SK-N-SH treated with all-trans-retinoic acid at 6 μM for 48 hours (cell line): ENCODE data around the gene ADAM30.

ENCODE experiments used
- ATAC-seq: fragments of 200-7000 bp; cut with Tn5 transposase; 3 replicates; pipeline ENCODE4 v1.9.1; 2020; ENCODE audit warnings: mild to moderate bottlenecking, moderate library complexity
- BACH2 ChIP-seq: fragments of 250-450 bp; sonication (Bioruptor Pico); IDR thresholded peaks from 2 replicates; pipeline ENCODE4 v1.9.0; 2021; ENCODE audit warnings: mild to moderate bottlenecking, borderline replicate concordance
- GLIS3 ChIP-seq: fragments of 250-450 bp; sonication (Bioruptor Pico); IDR thresholded peaks from 2 replicates; pipeline ENCODE4 v1.5.0; 2020; ENCODE audit warnings: mild to moderate bottlenecking, moderate library complexity
- ISL1 ChIP-seq: fragments of 250-450 bp; sonication (Bioruptor Pico); IDR thresholded peaks from 2 replicates; pipeline ENCODE4 v2.1.2; 2022; ENCODE audit warnings: mild to moderate bottlenecking, moderate library complexity
- OSR1 ChIP-seq: fragments of 250-450 bp; sonication (Bioruptor Pico); IDR thresholded peaks from 2 replicates; pipeline ENCODE4 v1.8.0; 2022; ENCODE audit warnings: moderate library complexity, mild to moderate bottlenecking, inconsistent platforms
- PPARA ChIP-seq: fragments of 250-450 bp; sonication (Bioruptor Pico); IDR thresholded peaks from 2 replicates; pipeline ENCODE4 v1.5.0; 2020; ENCODE audit warnings: mild to moderate bottlenecking, borderline replicate concordance
- RARB ChIP-seq: fragments of 250-450 bp; sonication (Bioruptor Pico); IDR thresholded peaks from 2 replicates; pipeline ENCODE4 v1.8.0; 2021; ENCODE audit warnings: mild to moderate bottlenecking, moderate library complexity
- SNAI2 ChIP-seq: fragments of 250-450 bp; sonication (Bioruptor Pico); IDR thresholded peaks from 2 replicates; pipeline ENCODE4 v1.5.0; 2020; ENCODE audit warnings: mild to moderate bottlenecking, moderate library complexity
- TCF4 ChIP-seq: fragments of 250-450 bp; sonication (Bioruptor Pico); IDR thresholded peaks from 2 replicates; pipeline ENCODE4 v1.8.0; 2021; ENCODE audit warnings: mild to moderate bottlenecking, moderate library complexity, borderline replicate concordance
- TOX ChIP-seq: fragments of 250-450 bp; sonication (Bioruptor Pico); IDR thresholded peaks from 2 replicates; pipeline ENCODE4 v1.8.0; 2021; ENCODE audit warnings: mild to moderate bottlenecking, moderate library complexity, borderline replicate concordance
- ZC3H10 ChIP-seq: fragments of 250-450 bp; sonication (Bioruptor Pico); IDR thresholded peaks from 2 replicates; pipeline ENCODE4 v1.5.1; 2021; ENCODE audit warnings: mild to moderate bottlenecking, moderate library complexity
- ZFP3 ChIP-seq: fragments of 250-450 bp; sonication (Bioruptor Pico); IDR thresholded peaks from 2 replicates; pipeline ENCODE4 v1.5.0; 2020; ENCODE audit warnings: mild to moderate bottlenecking, moderate library complexity
- ZNF565 ChIP-seq: fragments of 450-650 bp; formaldehyde crosslinking; conservative IDR thresholded peaks from 2 replicates; pipeline ENCODE4 v1.5.0; 2020; ENCODE audit warnings: low read depth, mild to moderate bottlenecking, moderate library complexity
- ZNF8 ChIP-seq: fragments of 450-650 bp; formaldehyde crosslinking; IDR thresholded peaks from 2 replicates; pipeline ENCODE4 v1.5.0; 2020; ENCODE audit warnings: mild to moderate bottlenecking, moderate library complexity
- TF ChIP-seq, protein P1 (sequence below): fragments of 250-450 bp; sonication (Bioruptor Pico); IDR thresholded peaks from 2 replicates; pipeline ENCODE4 v1.5.1; 2020; ENCODE audit warnings: low read depth, mild to moderate bottlenecking, moderate library complexity
- TF ChIP-seq, protein P2 (sequence below): fragments of 250-450 bp; sonication (Bioruptor Pico); IDR thresholded peaks from 2 replicates; pipeline ENCODE4 v1.5.0; 2020; ENCODE audit warnings: mild to moderate bottlenecking, moderate library complexity
- TF ChIP-seq, protein P3 (sequence below): fragments of 250-450 bp; sonication (Bioruptor Pico); IDR thresholded peaks from 2 replicates; pipeline ENCODE4 v1.8.0; 2020; ENCODE audit warnings: mild to moderate bottlenecking, moderate library complexity, borderline replicate concordance
- TF ChIP-seq, protein P4 (sequence below): fragments of 250-450 bp; sonication (Bioruptor Pico); IDR thresholded peaks from 2 replicates; pipeline ENCODE4 v1.8.0; 2021; ENCODE audit warnings: low read depth, mild to moderate bottlenecking, moderate library complexity, borderline replicate concordance
- TF ChIP-seq, protein P5 (sequence below): fragments of 250-450 bp; sonication (Bioruptor Pico); IDR thresholded peaks from 2 replicates; pipeline ENCODE4 v1.5.1; 2021; ENCODE audit warnings: mild to moderate bottlenecking, moderate library complexity

ADAM30 gene

DNA sequence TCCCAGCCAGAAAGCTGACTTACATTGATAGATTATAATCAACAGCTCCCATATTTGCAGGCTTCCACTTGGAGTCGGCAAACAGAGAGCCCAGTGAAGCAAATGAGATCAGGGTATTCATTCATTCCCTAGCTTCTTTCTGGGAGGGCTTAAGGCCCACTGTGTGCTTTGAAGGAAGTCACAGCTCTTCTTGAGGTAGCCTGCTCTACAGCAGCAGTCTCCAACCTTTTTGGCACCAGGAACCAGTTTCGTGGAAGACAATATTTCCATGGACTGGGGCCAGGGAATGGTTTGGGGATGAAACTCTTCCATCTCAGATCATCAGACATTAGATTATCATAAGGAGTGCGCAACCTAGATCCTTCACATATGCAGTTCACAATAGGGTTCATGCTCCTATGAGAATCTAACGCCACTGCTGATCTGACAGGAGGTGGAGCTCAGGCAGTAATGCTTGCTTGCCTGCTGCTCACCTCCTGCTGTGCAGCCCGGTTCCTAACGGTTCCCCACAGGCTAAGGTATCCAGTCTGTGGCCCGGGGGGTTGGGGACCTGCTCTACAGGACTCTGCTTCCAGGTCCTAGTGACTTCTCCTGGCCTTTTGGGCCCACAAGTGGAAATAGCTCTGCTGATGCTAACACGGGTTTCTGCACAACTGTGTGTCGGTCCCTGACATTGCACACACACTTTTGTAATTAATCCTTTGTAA is 13.7 kb upstream of the ADAM30 start:
- TF ChIP-seq OSR1 (CRISPR knock-in tag) = no peak
- no peak for TF ChIP-seq TOX (CRISPR knock-in tag)
- no peak for TF ChIP-seq ZNF565
- TF ChIP-seq, protein P1, sequence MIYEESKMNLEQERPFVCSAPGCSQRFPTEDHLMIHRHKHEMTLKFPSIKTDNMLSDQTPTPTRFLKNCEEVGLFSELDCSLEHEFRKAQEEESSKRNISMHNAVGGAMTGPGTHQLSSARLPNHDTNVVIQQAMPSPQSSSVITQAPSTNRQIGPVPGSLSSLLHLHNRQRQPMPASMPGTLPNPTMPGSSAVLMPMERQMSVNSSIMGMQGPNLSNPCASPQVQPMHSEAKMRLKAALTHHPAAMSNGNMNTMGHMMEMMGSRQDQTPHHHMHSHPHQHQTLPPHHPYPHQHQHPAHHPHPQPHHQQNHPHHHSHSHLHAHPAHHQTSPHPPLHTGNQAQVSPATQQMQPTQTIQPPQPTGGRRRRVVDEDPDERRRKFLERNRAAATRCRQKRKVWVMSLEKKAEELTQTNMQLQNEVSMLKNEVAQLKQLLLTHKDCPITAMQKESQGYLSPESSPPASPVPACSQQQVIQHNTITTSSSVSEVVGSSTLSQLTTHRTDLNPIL (CRISPR knock-in tag) = no peak

DNA sequence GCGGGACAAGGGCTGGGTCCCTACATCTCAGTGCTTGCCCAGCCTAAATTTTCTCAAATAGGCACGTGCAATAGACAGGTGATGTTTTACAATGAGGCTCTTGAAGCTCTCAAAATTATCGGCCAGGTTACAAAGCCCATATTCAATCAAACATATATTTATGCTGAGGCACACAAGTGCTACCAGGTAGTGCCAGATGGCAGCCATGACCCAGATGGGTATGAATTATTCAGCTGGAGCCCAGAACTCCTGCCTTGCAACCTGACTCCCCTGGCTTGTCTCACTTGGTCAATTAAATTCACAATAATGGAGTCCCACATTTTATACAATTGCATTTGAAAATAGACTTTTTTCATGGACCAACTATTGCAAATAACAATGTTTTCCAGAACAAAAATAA is 12.3 kb upstream of the ADAM30 start:
- ATAC-seq = no peak

More for the DNA sequence above, 13.7 kb upstream of the ADAM30 start:
- ATAC-seq = no peak

DNA sequence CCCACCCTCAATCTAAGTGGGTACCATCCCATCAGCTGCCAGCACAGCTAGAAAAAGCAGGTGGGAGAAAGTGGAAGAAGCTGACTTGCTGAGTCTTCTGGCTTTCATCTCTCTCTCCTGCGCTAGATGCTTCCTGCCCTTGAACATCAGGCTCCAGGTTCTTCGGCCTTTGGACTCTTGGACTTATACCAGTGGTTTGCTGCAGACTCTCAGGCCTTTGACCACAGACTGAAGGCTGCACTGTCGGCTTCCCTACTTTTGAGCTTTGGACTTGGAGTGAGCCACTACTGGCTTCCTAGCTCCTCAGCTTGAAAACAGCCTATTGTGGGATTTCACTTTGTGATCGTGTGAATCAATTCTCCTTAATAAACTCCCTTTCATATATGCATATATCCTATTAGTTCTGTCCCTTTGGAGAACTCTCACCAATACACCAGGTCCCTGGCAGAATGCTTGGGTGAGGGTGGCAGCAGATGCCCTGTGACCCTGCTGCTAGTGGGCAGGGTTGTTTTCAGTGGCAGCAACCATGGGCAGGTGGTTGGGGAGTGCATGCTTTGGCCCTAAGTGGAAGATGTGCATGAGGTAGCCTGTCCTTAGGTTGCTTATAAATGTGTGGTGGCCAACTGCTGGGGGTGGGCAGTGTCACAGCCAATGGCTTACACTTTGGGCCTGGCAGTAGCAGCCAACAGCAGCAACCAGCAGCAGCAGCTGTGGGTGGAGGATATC is 10.8 kb upstream of the ADAM30 start:
- no peak for TF ChIP-seq GLIS3 (CRISPR knock-in tag)
- TF ChIP-seq SNAI2 (CRISPR knock-in tag) = no peak
- TF ChIP-seq, protein P2, sequence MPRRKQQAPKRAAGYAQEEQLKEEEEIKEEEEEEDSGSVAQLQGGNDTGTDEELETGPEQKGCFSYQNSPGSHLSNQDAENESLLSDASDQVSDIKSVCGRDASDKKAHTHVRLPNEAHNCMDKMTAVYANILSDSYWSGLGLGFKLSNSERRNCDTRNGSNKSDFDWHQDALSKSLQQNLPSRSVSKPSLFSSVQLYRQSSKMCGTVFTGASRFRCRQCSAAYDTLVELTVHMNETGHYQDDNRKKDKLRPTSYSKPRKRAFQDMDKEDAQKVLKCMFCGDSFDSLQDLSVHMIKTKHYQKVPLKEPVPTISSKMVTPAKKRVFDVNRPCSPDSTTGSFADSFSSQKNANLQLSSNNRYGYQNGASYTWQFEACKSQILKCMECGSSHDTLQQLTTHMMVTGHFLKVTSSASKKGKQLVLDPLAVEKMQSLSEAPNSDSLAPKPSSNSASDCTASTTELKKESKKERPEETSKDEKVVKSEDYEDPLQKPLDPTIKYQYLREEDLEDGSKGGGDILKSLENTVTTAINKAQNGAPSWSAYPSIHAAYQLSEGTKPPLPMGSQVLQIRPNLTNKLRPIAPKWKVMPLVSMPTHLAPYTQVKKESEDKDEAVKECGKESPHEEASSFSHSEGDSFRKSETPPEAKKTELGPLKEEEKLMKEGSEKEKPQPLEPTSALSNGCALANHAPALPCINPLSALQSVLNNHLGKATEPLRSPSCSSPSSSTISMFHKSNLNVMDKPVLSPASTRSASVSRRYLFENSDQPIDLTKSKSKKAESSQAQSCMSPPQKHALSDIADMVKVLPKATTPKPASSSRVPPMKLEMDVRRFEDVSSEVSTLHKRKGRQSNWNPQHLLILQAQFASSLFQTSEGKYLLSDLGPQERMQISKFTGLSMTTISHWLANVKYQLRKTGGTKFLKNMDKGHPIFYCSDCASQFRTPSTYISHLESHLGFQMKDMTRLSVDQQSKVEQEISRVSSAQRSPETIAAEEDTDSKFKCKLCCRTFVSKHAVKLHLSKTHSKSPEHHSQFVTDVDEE (CRISPR knock-in tag) = no peak
- no peak for TF ChIP-seq ZNF565
- ATAC-seq = peak; percentile 19; the same call in 1 of the 3 replicates

More for the DNA sequence above, 12.3 kb upstream of the ADAM30 start:
- TF ChIP-seq PPARA (CRISPR knock-in tag) (no peak), ZC3H10 (CRISPR knock-in tag) (no peak), TCF4 (CRISPR knock-in tag) (no peak), ZNF8 (no peak), ZFP3 (CRISPR knock-in tag) (no peak), ISL1 (CRISPR knock-in tag) (no peak), TOX (CRISPR knock-in tag) (no peak), GLIS3 (CRISPR knock-in tag) (no peak), SNAI2 (CRISPR knock-in tag) (no peak), BACH2 (CRISPR knock-in tag) (no peak), ZNF565 (no peak), RARB (CRISPR knock-in tag) (no peak)
- TF ChIP-seq, protein P3, sequence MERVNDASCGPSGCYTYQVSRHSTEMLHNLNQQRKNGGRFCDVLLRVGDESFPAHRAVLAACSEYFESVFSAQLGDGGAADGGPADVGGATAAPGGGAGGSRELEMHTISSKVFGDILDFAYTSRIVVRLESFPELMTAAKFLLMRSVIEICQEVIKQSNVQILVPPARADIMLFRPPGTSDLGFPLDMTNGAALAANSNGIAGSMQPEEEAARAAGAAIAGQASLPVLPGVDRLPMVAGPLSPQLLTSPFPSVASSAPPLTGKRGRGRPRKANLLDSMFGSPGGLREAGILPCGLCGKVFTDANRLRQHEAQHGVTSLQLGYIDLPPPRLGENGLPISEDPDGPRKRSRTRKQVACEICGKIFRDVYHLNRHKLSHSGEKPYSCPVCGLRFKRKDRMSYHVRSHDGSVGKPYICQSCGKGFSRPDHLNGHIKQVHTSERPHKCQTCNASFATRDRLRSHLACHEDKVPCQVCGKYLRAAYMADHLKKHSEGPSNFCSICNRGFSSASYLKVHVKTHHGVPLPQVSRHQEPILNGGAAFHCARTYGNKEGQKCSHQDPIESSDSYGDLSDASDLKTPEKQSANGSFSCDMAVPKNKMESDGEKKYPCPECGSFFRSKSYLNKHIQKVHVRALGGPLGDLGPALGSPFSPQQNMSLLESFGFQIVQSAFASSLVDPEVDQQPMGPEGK (CRISPR knock-in tag) = no peak
- TF ChIP-seq, protein P4, sequence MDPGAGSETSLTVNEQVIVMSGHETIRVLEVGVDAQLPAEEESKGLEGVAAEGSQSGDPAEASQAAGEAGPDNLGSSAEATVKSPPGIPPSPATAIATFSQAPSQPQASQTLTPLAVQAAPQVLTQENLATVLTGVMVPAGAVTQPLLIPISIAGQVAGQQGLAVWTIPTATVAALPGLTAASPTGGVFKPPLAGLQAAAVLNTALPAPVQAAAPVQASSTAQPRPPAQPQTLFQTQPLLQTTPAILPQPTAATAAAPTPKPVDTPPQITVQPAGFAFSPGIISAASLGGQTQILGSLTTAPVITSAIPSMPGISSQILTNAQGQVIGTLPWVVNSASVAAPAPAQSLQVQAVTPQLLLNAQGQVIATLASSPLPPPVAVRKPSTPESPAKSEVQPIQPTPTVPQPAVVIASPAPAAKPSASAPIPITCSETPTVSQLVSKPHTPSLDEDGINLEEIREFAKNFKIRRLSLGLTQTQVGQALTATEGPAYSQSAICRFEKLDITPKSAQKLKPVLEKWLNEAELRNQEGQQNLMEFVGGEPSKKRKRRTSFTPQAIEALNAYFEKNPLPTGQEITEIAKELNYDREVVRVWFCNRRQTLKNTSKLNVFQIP (CRISPR knock-in tag) = no peak
- TF ChIP-seq, protein P1 (CRISPR knock-in tag) = no peak
- TF ChIP-seq, protein P5, sequence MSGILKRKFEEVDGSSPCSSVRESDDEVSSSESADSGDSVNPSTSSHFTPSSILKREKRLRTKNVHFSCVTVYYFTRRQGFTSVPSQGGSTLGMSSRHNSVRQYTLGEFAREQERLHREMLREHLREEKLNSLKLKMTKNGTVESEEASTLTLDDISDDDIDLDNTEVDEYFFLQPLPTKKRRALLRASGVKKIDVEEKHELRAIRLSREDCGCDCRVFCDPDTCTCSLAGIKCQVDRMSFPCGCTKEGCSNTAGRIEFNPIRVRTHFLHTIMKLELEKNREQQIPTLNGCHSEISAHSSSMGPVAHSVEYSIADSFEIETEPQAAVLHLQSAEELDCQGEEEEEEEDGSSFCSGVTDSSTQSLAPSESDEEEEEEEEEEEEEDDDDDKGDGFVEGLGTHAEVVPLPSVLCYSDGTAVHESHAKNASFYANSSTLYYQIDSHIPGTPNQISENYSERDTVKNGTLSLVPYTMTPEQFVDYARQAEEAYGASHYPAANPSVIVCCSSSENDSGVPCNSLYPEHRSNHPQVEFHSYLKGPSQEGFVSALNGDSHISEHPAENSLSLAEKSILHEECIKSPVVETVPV (CRISPR knock-in tag) = no peak
